NCI-H187 treated with DMSO at 0.1 percent for 48 hours (cell line): Measurements from ENCODE around the gene SERPING1.

ENCODE experiments used
- DNase-seq: peaks from one replicate; lab custom pipeline; 2025; lab: John Stamatoyannopoulos, UW

SERPING1 gene

GRCh38 chr11:57597916-57598830 is 688 bp downstream of the SERPING1 start:
- DNase-seq: no peak

DNA sequence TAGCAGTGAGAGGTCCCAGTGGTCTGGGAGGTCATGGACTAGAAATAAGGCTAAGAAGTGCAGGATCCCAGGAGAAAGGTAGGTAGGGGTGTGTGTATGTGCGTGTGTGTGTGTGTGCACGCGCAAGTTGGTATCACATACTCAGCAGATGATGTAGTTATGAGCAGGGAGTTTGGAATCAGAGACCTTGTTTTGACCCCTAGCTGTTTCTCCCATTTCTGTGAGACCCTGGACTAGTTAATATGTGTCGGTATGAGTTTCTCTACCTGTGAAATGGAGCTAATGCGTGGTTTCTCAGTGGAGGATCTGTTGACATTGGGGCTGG is 1.3 kb downstream of the SERPING1 start:
- no peak for DNase-seq

GRCh38 chr11:57599381-57599780 is 1.9 kb downstream of the SERPING1 start:
- no peak for DNase-seq

DNA sequence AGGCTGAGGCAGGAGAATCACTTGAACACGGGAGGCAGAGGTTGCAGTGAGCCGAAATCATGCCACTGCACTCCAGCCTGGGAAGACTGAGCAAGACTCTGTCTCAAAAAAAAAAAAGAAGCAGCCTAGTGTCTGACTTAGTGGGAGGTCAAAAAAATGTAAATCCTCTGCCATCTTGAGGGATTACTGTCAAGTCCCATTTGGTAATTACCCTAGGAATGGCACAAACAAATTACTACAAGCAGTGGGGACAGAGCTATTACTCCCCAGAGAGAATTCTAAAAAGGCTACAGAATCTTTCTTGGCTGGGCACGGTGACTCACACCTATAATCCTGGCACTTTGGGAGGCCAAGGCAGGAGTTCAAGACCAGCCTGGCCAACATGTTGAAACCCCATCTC is 3.8 kb downstream of the SERPING1 start:
- DNase-seq: no peak

GRCh38 chr11:57604296-57605027 is 7.0 kb downstream of the SERPING1 start:
- no peak for DNase-seq

- no peak for DNase-seq
Measured at GRCh38 chr11:57605028-57605420, 7.5 kb downstream of the SERPING1 start.

- no peak for DNase-seq
Measured at GRCh38 chr11:57610170-57610569, 12.7 kb downstream of the SERPING1 start.

DNA sequence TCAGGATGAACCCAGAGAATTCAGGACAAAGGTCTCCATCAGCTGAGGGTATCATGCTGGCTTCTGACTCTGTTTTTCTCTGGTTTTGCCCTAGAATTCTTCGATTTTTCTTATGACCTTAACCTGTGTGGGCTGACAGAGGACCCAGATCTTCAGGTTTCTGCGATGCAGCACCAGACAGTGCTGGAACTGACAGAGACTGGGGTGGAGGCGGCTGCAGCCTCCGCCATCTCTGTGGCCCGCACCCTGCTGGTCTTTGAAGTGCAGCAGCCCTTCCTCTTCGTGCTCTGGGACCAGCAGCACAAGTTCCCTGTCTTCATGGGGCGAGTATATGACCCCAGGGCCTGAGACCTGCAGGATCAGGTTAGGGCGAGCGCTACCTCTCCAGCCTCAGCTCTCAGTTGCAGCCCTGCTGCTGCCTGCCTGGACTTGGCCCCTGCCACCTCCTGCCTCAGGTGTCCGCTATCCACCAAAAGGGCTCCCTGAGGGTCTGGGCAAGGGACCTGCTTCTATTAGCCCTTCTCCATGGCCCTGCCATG is 16.8 kb downstream of the SERPING1 start:
- DNase-seq: no peak

DNA sequence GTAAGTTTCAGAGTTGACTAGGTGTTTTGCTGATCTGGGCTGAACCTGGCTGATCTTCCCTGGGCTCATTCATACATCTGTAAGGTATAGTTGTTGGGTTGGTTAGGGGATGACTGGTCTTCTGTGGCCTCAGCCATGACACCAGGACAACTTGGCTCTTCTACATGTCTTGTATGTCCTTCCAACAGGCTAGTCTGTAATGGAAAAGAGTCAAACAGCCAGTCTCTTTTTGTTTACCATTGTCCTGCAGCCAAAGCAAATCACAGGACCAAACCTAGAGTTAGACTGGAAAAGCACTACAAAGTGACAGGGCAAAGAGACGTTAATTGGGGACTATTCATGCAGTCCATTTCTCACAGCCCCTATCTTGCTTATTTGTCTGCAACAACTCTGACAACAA is 17.8 kb downstream of the SERPING1 start:
- no peak for DNase-seq

- no peak for DNase-seq
Measured at GRCh38 chr11:57616595-57616994, 19.1 kb downstream of the SERPING1 start.

DNA sequence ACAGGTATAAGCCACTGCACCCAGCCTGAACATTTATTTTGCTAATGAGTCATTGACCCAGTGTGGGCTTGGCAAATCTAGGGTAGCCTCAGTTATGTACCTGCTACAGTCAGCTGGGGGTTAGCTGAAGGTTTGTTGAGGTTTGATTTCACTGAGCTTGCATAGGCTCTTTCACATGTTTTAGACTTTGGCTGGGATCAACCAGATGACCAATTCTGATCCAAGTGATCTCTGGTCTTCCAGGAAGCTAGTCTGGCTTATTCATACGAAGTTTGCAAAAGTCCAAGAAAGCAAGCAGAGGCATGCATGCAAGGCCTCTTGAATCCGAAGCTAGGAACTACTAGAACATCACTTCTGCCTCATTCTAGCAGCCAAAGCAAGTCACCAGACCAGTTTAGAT is 21.0 kb downstream of the SERPING1 start:
- no peak for DNase-seq

DNA sequence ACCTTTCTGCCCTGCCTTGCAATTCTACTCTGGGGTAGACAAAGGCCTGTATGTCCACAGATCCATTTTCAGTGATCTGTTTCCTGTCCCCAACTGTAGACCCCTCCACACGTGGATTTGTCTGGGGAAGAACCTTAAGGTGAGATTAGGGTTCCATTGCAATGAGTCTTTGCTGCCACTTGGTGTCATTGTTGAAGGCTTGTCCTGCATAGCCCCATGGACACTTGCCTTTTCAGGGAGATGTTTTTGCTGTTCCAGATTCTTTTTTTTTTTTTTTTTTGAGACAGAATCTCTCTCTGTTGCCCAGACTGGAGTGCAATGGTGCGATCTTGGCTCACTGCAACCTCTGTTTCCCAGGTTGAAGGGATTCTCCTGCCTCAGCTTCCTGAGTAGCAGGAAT is 21.8 kb downstream of the SERPING1 start:
- DNase-seq: no peak

DNA sequence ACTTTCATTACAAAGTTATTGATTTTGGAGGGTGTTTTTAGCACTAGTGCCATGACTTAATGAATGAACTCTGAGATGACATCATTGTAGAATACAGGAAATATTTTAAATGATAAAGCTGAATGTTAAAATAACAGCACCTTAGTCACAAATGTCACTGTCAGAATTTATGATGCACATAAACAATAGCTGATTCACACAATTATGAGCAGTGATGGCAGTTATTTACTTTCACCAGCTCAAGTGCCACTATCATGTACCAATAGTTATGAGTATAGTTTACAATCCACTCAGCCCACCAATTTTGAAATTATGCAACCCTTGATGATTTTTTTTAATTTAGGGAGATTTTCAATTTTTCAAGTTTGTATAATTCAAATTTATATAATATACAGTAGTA is 23.0 kb downstream of the SERPING1 start:
- DNase-seq: no peak

- no peak for DNase-seq
Measured at GRCh38 chr11:57622263-57622662, 24.8 kb downstream of the SERPING1 start.

DNA sequence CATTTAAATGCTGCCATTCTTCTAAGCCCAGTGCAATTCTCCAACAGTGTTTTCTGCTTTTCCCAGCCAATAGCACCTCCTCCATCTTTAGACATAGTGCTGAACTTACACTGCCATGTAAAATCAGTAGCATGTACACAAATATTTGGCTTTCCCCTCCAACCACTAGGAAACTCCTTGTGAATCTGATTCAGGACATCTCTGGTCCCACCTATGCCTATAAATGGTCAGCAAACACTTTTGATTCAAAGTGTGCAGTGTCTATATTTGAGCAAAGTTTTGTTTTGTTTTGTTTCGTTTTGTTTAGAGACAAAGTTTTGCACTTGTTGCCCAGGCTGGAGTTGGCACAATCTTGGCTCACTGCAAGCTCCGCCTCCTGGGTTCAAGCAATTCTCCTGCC is 27.4 kb downstream of the SERPING1 start:
- DNase-seq: no peak

GRCh38 chr11:57626895-57627294 is 29.4 kb downstream of the SERPING1 start:
- DNase-seq: no peak

DNA sequence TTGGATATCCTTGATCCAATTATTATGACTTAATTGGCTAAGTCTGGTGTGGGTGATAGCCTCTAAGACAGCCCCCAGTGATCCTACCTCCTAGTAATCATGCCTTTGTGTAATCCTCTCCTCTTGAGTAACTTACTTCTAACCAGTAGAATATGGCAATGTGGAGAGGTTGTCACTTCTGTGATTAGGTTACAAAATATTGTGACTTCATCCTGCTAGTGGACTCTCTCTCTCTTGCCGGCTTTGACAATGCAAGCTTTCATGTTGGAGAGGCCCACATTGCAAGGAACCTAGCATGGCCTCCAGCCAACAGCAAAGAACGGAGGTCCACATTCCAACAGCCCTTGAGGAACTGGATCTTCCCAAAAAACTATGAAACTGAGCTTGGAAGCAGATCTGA is 32.7 kb downstream of the SERPING1 start:
- DNase-seq: no peak

GRCh38 chr11:57632116-57632515 is 34.6 kb downstream of the SERPING1 start:
- DNase-seq: no peak

- DNase-seq: no peak
Measured at GRCh38 chr11:57633394-57634070, 36.0 kb downstream of the SERPING1 start.

DNA sequence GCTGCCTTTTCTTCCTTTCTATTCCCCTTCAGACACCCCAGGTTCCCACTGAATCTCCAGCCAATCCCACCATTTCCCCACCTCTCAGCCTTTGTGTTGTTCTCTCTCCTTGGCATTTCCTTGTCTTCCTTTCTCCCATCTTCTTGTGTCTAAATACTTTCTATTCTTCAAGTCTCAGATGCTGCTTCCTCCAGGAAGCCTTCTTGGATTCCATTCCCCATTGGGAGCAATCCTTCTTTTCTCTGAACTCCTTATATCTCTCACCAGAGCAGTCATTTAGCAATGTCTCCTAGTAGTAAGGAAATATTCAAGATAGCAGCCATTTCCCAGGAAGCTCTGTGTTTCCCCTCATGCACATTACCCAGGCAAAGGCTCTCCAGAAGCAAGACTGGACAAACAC is 36.8 kb downstream of the SERPING1 start:
- DNase-seq: no peak

DNA sequence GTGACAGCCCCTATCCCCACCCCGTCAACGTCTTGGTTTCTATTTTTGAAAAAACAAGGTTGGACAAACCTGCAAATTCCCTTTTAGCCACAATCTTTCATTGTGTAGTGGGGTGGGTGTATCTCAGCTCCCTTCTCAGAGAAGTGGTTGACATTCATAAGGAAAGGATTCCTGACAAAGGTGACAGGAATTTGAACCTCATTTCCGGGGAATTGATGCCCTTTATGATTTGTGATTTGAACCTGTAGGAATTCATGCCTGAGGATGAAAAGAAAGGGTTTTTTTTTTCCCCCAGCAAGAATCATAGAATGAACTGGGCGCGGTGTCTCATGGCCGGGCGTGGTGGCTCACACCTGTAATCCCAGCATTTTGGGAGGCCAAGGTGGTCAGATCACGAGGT is 37.8 kb downstream of the SERPING1 start:
- DNase-seq: no peak

- DNase-seq: no peak
Measured at GRCh38 chr11:57637626-57638004, 40.1 kb downstream of the SERPING1 start.
